ENCODE data around the gene SCART1. TPM values are rescaled to one million over a fixed set of nuclear protein-coding genes. Genes with fewer than 3 reads are reported as not detected.
"Not testable (repeated sequence)": the region's sequence is repeated elsewhere in the genome, so short reads cannot be mapped to it uniquely, and the experiment has no call there.

The SCART1 gene
- total RNA-seq, 4 donors from 2014 or later = 4.8 to 8.1 (median 6.1) TPM

DNA sequence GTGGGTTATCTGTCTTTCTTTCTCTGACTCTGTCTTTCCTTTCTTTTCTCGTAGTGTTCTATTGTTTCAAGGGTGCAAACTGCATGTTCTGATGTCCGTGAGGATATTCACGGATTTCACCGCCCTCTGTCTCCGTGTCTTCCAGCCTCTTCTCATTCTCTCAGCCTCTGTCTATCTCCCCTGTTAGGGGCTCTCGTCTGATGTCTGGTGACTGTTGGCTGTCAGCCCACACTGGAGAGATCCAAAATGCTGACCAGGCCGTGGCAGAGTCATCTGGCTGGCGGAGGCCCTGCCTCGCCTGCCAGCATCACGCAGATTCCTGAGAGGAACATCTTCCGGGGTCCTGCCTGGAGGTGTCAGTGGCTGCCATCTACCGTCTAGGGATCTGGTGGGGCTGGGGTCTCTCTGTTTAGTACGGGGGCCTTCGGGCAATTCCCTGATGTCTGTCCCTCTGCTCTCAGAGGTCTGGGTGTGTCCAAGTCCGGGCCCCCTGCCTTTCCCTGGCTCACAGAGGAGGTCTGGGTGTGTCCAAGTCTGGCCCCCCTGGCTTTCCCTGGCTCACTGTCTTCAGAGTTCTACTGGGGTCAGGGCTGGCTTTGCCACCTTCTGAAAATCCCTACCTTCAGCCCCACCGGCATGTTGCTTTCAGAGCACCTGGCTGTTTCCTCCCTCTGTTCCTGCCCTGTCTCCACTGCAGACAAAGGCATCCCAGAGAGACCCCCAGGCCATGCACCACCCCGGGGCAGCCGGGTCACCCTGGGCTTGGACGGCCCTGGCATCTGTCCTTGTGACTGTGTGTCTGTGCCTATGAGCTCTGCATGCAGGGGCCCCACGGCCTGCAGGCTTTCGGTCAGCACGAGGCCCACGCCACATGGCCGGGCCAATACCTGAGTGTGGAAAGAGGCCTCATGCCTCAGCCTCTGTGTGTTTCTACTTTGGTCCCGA lies 14.0 kb upstream of the SCART1 start:
- Histone ChIP-seq H3K36me3 (peaks cover 0 to 7% (median 0%) of the 10 kb centered on the region in 3 donors), H3K27ac (no peak overlapping the region), H3K4me3 (no peak overlapping the region), H3K4me1 (no peaks in the 10 kb centered on the region), H3K9me3 (peaks cover 0 to 2% (median 0%) of the 10 kb centered on the region in 4 donors), H3K27me3 (no peaks in the 10 kb centered on the region)
- WGBS, 2 donors = 89% methylated on average over 22 to 23 of the region's 25 CpGs
- DNase-seq (ENCODE audit: low spot score in 2 of 2) = no peak
- no peak for TF ChIP-seq EP300 (IDR thresholded peaks at IDR 0.05)
- no peak for TF ChIP-seq POLR2A (IDR thresholded peaks at IDR 0.05)

DNA sequence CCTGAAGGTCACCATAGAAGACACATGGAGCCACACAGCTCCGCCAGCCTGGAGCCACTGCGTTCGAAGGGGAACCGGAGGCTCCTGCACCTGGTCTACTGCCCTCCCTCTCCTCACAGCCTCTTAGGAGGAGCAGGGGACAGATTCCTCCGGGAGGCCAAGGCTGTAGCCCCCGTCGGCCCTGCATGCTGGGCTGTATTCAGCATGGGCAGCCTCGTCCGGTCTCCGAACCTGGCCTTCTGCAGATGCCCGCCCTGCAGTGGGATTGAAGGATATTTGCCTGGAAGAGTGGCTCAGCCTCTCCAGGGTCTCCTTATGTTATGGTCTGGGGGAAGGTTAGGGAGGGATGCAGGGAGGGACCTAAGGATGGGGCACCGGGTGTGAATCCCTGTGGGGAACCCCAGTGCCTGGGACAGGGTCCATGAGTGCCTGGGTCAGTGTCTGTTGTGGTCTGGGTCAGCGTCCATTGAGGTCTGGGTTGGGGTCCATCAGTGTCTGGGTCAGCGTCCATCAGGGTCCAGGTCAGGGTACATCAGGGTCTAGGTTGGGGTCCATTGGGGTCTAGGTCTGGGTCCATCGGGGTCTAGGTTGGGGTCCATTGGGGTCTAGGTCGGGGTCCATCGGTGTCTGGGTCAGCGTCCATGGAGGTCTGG lies 13.0 kb upstream of the SCART1 start:
- WGBS, 2 donors = 92 to 97% methylated on average over 13 to 17 of the region's 18 CpGs
- no peak overlapping the region for H3K4me3 ChIP-seq
- no peaks in the 10 kb centered on the region for H3K4me1 ChIP-seq
- no peak for TF ChIP-seq POLR2A (IDR thresholded peaks at IDR 0.05)
- TF ChIP-seq EP300 (IDR thresholded peaks at IDR 0.05) = no peak
- TF ChIP-seq, protein P1, sequence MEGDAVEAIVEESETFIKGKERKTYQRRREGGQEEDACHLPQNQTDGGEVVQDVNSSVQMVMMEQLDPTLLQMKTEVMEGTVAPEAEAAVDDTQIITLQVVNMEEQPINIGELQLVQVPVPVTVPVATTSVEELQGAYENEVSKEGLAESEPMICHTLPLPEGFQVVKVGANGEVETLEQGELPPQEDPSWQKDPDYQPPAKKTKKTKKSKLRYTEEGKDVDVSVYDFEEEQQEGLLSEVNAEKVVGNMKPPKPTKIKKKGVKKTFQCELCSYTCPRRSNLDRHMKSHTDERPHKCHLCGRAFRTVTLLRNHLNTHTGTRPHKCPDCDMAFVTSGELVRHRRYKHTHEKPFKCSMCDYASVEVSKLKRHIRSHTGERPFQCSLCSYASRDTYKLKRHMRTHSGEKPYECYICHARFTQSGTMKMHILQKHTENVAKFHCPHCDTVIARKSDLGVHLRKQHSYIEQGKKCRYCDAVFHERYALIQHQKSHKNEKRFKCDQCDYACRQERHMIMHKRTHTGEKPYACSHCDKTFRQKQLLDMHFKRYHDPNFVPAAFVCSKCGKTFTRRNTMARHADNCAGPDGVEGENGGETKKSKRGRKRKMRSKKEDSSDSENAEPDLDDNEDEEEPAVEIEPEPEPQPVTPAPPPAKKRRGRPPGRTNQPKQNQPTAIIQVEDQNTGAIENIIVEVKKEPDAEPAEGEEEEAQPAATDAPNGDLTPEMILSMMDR (IDR thresholded peaks at IDR 0.05) = no peak
- H3K36me3 ChIP-seq = peaks cover 0 to 7% (median 0%) of the 10 kb centered on the region in 3 donors
- no peak for DNase-seq (ENCODE audit: low spot score in 2 of 2)
- peaks cover 0 to 12% (median 0%) of the 10 kb centered on the region in 4 donors for H3K9me3 ChIP-seq
- no peaks in the 10 kb centered on the region for H3K27me3 ChIP-seq
- no peak overlapping the region for H3K27ac ChIP-seq

DNA sequence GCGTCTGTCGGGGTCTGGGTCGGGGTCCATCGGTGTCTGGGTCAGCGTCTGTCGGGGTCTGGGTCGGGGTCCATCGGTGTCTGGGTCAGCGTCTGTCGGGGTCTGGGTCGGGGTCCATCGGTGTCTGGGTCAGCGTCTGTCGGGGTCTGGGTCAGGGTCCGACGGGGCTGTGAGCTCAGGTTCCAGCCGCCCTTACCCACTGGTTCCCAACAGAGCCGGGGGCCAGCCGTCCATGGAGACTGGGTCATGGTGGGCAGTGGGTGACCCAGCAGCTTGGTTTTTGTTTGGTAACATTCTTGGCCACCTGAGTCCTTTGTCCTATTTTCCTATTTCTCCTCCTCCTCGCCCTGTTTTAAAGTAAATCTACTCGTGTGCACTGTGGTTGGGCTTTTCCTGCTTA lies 12.4 kb upstream of the SCART1 start:
- not testable (repeated sequence) for H3K4me1 ChIP-seq; DNase-seq (ENCODE audit: low spot score in 2 of 2)
- WGBS, 2 donors = 88 to 90% methylated on average over 8 to 14 of the region's 21 CpGs

DNA sequence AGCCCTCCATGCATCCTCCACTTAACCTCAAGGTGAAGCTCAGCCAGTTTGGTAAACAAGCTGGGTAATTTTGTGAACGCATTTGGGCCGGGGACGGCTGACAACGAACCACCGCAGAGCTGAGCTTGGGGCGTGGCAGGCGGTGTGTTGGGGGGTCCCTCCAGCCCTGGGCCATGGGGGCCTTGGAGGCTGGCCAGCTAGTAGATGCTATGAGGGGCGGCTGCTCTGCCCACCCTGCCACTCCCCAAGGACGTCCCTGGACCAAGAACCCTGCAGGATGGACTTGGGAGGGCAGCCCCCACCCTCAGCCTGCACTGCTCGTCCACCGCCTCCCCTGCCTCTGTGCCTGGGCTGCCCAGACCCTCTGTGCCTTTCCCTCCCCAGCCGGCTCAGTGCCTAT lies 12.0 kb upstream of the SCART1 start:
- no peaks in the 10 kb centered on the region for H3K27me3 ChIP-seq
- no peak overlapping the region for H3K27ac ChIP-seq
- H3K9me3 ChIP-seq = peaks cover 0 to 22% (median 3%) of the 10 kb centered on the region in 4 donors
- H3K36me3 ChIP-seq = peaks cover 0 to 16% (median 0%) of the 10 kb centered on the region in 3 donors
- no peak for DNase-seq (ENCODE audit: low spot score in 2 of 2)
- H3K4me1 ChIP-seq = no peaks in the 10 kb centered on the region
- no peak for TF ChIP-seq POLR2A (IDR thresholded peaks at IDR 0.05)
- TF ChIP-seq EP300 (IDR thresholded peaks at IDR 0.05) = no peak
- TF ChIP-seq, protein P1 (IDR thresholded peaks at IDR 0.05) = no peak
- no peak overlapping the region for H3K4me3 ChIP-seq
- 78% methylated on average over 12 of the region's 12 CpGs for WGBS, 2 donors

More for the DNA sequence above, 12.4 kb upstream of the SCART1 start:
- H3K27ac ChIP-seq, H3K27me3 ChIP-seq, H3K4me3 ChIP-seq: not testable (repeated sequence)
- Histone ChIP-seq H3K36me3 (peaks cover 0 to 13% (median 0%) of the 10 kb centered on the region in 3 donors), H3K9me3 (peaks cover 0 to 17% (median under 1%) of the 10 kb centered on the region in 4 donors)

DNA sequence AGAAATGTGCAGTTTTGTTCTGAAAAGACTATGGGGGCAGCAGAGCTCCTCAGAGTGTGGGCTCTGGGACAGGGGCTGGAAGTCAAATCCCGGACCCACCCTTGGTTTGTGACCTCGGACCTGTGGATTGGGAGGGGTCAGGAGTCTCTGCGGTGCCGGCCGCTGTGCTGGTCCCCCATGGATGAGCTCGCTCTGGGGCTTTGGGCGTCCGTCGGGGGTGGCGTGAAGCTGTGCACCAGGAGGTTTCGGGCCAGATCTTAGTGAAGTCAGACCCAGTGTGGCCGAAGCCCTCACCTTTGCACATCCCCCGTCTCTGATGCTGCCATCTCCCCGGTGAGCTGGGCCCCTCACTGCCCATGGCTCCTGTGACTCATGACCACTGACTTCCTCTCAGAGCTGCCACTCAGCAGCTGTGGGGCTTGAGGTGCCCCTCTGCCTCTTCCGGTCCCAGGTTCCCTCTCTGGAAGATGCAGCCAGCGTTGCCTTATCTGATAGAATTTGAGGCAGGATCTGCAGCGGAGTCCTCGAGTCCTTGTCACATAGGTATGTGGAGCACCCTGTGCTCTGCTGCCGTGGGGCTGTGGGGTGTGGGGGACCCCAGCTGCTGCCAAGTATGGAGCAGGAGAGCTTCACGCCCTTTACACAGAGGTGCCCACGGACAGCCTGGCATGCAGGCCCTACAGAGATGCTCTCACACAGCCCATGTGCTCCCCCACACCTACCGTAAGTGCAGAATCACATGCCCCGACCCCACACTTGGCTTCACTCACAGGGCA lies 11.4 kb upstream of the SCART1 start:
- Histone ChIP-seq H3K4me3 (no peak overlapping the region), H3K4me1 (no peaks in the 10 kb centered on the region), H3K27me3 (no peaks in the 10 kb centered on the region), H3K36me3 (peaks cover 0 to 16% (median 0%) of the 10 kb centered on the region in 3 donors), H3K9me3 (peaks cover 0 to 28% (median 6%) of the 10 kb centered on the region in 4 donors), H3K27ac (no peak overlapping the region)
- no peak for DNase-seq (ENCODE audit: low spot score in 2 of 2)
- 84 to 87% methylated on average over 17 to 18 of the region's 23 CpGs for WGBS, 2 donors
- TF ChIP-seq EP300 (IDR thresholded peaks at IDR 0.05) = no peak
- TF ChIP-seq, protein P1 (IDR thresholded peaks at IDR 0.05) = no peak
